Thymus (tissue), 11 donors: ENCODE data around the gene SCYGR8. TPM values are rescaled to one million over a fixed set of nuclear protein-coding genes. Genes with fewer than 3 reads are reported as not detected.

Experiments
- DNase-seq, 9 donors: peaks; one replicate each; pipeline ENCODE4 v3.0.0-alpha.2; 2013; ENCODE audit warnings: low spot score in 9 of 9, low read depth in 6 of 9, missing footprints in 1 of 9
- H3K27ac ChIP-seq, 2 donors: one replicate each; pipeline ENCODE4 v1.5.1; 2013; ENCODE audit warnings: control low read depth in 1 of 2, low read depth in 1 of 2, low read length in 1 of 2, mild to moderate bottlenecking in 1 of 2, moderate library complexity in 1 of 2
- H3K27me3 ChIP-seq, 2 donors: one replicate each; pipeline ENCODE4 v1.5.1; 2013; ENCODE audit warnings: low read length in 1 of 2; ENCODE audit not compliant: control insufficient read depth in 2 of 2, insufficient read depth in 1 of 2
- H3K36me3 ChIP-seq, 2 donors: one replicate each; pipeline ENCODE4 v1.5.1; 2013; ENCODE audit warnings: low read length in 1 of 2, mild to moderate bottlenecking in 1 of 2, moderate library complexity in 1 of 2; ENCODE audit not compliant: control insufficient read depth in 2 of 2, insufficient read depth in 2 of 2
- H3K4me1 ChIP-seq, 2 donors: one replicate each; pipeline ENCODE4 v1.5.1; 2013; ENCODE audit warnings: low read length in 2 of 2; ENCODE audit not compliant: control insufficient read depth in 2 of 2, insufficient read depth in 2 of 2
- H3K4me3 ChIP-seq, 2 donors: one replicate each; pipeline ENCODE4 v1.5.1; 2013; ENCODE audit warnings: low read length in 2 of 2, control low read depth in 1 of 2, mild to moderate bottlenecking in 1 of 2
- H3K9me3 ChIP-seq, 2 donors: one replicate each; pipeline ENCODE4 v1.5.1; 2013; ENCODE audit warnings: low read length in 1 of 2, mild to moderate bottlenecking in 1 of 2; ENCODE audit not compliant: control insufficient read depth in 2 of 2, insufficient read depth in 1 of 2
- WGBS: extraction: QIAGEN DNeasy Blood & Tissue Kit; methylation state at CpG from one replicate; pipeline ENCODE4 v1.1.7; 2013; 5-methylcytosine and 5-hydroxymethylcytosine counted together
- polyA plus RNA-seq: library from polyadenylated mRNA; stranded (reverse); fragments of 200-250 nt; gene quantifications from one replicate; pipeline ENCODE4 v1.2.3, GENCODE V29; 2013
- total RNA-seq: library from RNA; stranded (reverse); fragments of 120-200 nt; gene quantifications from one replicate; pipeline ENCODE4 v1.2.4, GENCODE V29; 2013
- donor health status: healthy.

SCYGR8 gene
- total and polyA plus RNA-seq, 2 donors, result not detected

DNA sequence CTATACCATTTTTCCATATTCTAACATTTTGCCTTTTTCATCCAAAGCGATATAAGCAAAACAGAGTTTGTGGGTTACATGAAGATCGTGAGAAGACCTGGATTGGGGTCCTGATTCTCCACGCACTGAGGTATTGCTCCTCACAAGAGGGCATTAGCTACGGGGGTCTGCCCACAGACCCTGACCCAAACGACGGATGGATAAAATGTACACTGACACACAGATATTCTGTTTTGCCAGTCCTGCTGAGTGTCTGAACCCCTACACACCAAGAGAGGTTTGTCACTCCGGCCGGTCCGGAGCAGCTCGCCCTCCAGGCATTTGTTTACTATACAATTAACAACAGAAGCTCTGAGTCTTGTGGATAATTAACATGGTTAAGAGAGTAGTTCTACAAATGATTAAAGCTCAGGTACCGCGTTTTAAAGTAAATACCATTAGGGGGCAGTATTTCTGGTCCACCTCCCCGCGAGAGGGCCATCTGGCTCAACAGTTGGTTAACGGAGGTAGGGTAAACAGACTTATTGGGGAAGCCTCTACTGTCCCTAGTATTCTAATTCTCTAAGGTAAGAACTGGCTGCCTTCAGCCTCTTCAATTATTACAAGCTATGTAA lies 28.4 kb downstream of the SCYGR8 start:
- no peak for DNase-seq
- Histone ChIP-seq H3K4me1 (no peaks in the 10 kb centered on the region), H3K27me3 (no peaks in the 10 kb centered on the region), H3K4me3 (no peak overlapping the region), H3K27ac (no peak overlapping the region), H3K36me3 (no peaks in the 10 kb centered on the region), H3K9me3 (no peaks in the 10 kb centered on the region)
- WGBS, result 75% methylated on average over 15 of the region's 15 CpGs

DNA sequence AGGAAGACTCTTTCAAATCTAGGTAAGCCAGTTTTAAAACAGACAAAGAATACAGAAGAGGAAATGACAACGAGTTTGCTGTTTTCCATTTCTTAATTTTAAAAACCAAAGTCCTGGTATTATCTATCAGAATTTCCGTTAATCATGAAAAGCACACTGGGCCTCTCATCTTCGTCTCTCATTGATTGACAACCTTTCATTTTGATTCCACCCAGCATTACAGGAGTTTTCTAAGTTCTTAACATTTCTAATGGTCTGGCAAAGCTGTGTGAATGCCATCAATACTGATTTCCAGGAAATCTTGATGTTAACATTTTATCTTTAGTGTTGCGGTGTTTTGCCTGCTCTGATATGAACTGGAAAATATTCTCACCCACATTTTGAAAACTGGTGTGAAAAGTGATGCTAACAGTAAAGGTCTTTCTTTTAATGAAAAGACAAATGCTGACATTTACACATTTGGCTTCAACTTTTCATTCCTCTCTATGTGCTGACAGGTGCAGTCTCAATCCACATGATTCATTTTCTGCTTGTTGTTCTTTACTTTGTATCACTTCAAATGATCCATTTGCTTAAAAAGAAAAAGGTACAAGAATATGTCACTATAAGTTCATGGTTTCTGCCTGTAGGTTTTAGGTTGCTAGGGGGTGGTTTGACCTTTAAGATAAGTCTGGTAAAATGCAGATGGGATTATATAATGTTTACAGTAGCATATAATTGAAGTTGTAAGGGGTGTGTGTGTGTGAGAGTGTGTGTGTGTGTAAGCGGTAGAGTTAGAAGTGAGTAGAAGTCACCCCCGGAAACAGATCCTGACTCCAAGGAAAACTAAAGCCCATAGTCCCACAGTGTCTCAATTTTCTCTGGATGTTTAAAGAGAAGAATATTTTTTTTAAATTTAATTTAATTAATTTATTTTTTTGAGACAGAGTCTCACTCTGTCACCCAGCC lies 29.5 kb downstream of the SCYGR8 start:
- DNase-seq, result no peak
- Histone ChIP-seq H3K4me3 (no peak overlapping the region), H3K4me1 (no peaks in the 10 kb centered on the region), H3K27ac (no peak overlapping the region), H3K36me3 (no peaks in the 10 kb centered on the region), H3K9me3 (no peaks in the 10 kb centered on the region), H3K27me3 (no peaks in the 10 kb centered on the region)
- WGBS, result 92% methylated on average over 6 of the region's 6 CpGs

DNA sequence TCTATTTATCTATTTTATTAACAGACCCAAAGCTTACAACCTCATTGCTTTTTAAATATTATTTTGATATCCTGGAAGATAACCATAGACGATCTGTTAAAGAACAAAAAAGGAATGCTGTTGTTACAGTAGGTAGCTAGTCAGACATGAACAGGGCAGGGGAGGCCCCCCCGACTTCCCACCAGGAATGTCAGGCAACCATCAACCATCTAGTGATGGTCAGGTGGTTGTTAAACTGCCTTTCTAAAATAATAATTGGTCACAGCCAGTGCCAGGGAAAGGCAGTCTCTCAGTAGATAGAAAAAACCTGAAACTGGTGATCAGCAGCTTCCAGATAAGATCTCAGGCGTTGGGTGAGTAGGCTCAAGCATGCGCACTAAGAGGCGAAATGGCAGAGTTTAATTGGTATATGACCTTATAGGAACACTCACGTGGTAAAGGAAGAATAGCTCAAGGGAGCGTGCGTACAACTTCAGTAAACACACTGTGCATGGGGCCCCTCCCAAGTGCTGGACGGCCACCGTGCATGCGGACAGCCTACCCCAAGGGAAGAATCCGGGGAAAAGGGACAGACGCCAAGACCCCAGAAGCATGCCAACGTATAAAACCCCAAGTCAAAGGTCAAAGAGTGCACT lies 35.4 kb downstream of the SCYGR8 start:
- no peak overlapping the region for H3K4me3 ChIP-seq
- H3K27ac ChIP-seq, result no peak overlapping the region
- no peaks in the 10 kb centered on the region for H3K27me3 ChIP-seq
- no peak for DNase-seq
- no peaks in the 10 kb centered on the region for H3K4me1 ChIP-seq
- no peaks in the 10 kb centered on the region for H3K36me3 ChIP-seq
- WGBS, result 92% methylated on average over 14 of the region's 14 CpGs
- H3K9me3 ChIP-seq, result no peaks in the 10 kb centered on the region

DNA sequence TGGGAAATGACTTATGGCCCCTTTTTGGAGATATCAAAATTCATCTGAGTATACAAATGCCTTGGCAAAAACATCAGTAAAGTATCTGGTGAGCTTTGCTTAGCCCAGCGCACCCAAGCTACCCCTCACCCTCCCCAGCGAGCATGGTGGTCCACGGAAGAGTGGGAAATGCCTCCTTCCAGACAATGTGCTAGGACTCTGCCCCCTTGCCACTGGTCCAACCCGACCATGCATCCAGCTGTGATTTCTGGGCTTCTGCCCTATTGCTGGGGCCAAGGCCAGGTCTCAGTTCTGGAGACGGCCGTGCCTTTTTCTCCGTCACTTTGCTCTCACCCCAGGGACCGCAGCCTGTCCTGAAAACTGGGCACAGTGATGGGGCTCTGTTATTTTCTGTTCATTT lies 36.1 kb downstream of the SCYGR8 start:
- H3K36me3 ChIP-seq, result no peaks in the 10 kb centered on the region
- 91% methylated on average over 8 of the region's 8 CpGs for WGBS
- H3K4me3 ChIP-seq, result no peak overlapping the region
- DNase-seq, result no peak
- no peak overlapping the region for H3K27ac ChIP-seq
- H3K9me3 ChIP-seq, result no peaks in the 10 kb centered on the region
- no peaks in the 10 kb centered on the region for H3K4me1 ChIP-seq
- H3K27me3 ChIP-seq, result no peaks in the 10 kb centered on the region

DNA sequence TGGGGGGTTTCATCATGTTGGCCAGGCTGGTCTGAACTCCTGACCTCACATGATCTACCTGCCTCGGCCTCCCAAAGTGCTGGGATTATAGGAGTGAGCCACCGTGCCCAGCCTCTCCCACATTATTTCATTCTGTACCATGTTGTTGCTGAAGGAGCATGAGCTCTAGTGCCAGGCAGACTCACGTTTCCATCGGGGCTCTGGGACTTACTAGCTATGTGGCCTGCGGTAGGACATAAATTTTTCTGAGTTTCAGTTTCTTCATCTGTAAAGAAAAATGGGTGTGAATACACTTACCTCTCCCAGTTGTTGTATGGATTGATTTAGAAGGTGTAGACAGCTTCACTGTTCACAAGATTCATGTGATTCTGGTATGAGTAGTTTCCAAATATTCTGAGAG lies 37.1 kb downstream of the SCYGR8 start:
- Histone ChIP-seq H3K4me3 (no peak overlapping the region), H3K9me3 (no peaks in the 10 kb centered on the region), H3K27ac (no peak overlapping the region), H3K4me1 (no peaks in the 10 kb centered on the region), H3K36me3 (no peaks in the 10 kb centered on the region), H3K27me3 (no peaks in the 10 kb centered on the region)
- DNase-seq, result no peak
- 96% methylated on average over 5 of the region's 5 CpGs for WGBS

DNA sequence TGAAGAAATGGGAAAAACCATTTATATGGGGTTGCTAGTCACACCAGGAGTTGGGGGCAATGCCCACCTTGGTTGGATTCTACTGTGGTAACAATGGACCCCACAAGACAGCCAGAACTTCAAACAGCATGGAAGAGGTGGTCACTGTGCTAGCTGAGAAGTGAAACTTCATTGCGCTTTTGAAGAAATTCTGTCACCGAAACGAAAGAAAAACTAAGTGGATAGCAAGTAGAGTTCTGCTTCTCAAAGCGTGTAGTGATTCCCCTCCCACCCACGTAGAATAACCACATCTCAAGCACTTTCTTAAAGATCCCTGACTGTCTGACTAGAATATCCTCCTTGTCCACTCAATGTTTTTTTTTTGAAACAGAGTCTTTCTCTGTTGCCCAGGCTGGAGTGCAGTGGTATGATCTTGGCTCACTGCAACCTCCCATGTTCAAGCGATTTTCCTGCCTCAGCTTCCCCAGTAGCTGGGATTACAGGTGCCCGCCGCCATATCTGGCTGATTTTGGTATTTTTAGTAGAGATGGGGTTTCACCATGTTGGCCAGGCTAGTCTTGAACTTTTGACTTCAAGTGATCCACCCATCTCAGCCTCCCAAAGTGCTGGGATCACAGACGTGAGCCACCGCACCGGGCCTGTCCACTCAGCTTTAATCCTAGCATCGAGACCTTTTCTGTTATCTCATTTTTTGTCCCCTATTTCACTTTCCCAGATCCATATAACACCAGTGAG lies 37.9 kb downstream of the SCYGR8 start:
- WGBS, result 61% methylated on average over 12 of the region's 12 CpGs

DNA sequence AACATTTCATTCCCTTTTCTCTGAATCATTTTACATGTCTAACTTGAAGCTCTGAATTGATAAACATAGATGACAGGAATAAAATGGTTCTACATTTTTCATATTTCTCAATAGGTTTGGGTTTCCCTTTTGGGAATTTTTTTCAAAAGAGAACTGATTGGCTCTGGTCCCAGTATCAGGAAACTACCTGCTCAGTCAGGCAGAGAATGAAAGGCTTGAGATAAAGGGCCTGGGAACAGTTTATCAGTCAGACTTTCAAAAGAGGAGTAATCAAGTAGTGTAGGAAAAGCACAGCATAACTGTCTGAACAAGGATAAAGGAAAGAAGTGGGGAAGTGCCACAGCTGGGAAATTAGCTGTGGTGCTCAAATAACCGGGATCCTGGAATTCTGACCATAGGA lies 39.6 kb downstream of the SCYGR8 start:
- Histone ChIP-seq H3K9me3 (no peaks in the 10 kb centered on the region), H3K27ac (no peak overlapping the region), H3K4me3 (no peak overlapping the region), H3K36me3 (no peaks in the 10 kb centered on the region), H3K4me1 (no peaks in the 10 kb centered on the region), H3K27me3 (no peaks in the 10 kb centered on the region)
- 89% methylated on average over 1 of the region's 1 CpG for WGBS
- DNase-seq, result no peak

More for the DNA sequence above, 37.9 kb downstream of the SCYGR8 start:
- H3K27me3 ChIP-seq, result no peaks in the 10 kb centered on the region
- no peaks in the 10 kb centered on the region for H3K36me3 ChIP-seq
- peak in 1 of 9 donors; percentile 41 for DNase-seq
- no peak overlapping the region for H3K4me3 ChIP-seq
- no peaks in the 10 kb centered on the region for H3K9me3 ChIP-seq
- H3K27ac ChIP-seq, result no peak overlapping the region
- H3K4me1 ChIP-seq, result no peaks in the 10 kb centered on the region

DNA sequence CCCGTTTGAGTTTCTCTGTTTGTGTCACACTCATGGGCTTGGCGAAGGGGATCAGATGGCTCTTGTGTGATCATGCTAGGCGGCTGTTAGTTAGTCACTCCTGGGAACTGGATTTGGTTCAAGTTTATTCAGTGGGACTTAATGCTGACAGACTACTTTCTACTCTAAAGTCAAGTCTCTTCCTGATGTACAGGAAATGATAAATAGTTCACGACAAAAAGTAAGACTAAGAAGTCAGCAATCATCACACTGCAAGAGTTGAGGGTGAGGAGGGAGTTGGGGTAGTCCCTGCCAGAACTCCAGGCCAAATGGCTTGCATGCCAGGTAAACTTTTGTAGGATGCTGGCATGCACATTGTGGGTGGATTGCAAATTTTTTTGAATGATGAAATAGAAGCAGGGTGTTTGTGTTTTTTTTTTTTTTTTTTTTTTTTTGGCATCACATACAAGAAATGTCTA lies 42.9 kb downstream of the SCYGR8 start:
- H3K27me3 ChIP-seq, result no peaks in the 10 kb centered on the region
- WGBS, result 87% methylated on average over 4 of the region's 4 CpGs
- no peaks in the 10 kb centered on the region for H3K9me3 ChIP-seq
- H3K4me1 ChIP-seq, result no peaks in the 10 kb centered on the region
- H3K4me3 ChIP-seq, result no peak overlapping the region
- DNase-seq, result no peak
- no peak overlapping the region for H3K27ac ChIP-seq
- no peaks in the 10 kb centered on the region for H3K36me3 ChIP-seq
